GM23338 (cell line): ENCODE data around the gene XPC. TPM values are rescaled to one million over a fixed set of nuclear protein-coding genes. Genes with fewer than 3 reads are reported as not detected.
A peak's percentile ranks its signal among the peaks of the same experiment; 100 is the strongest.

Experiments used
- ATAC-seq: fragments of 200-7000 bp; cut with Tn5 transposase; 3 replicates; pipeline ENCODE4 v1.9.1; 2020
- DNase-seq: peaks from one replicate; pipeline ENCODE4 v3.0.0-alpha.2; 2015; ENCODE audit warnings: low spot score
- H2AFZ ChIP-seq: fragments of 200-600 bp; sonication (generic); 2 replicates; pipeline ENCODE4 v1.8.0; 2016; ENCODE audit warnings: antibody characterized with exemption, mild to moderate bottlenecking, moderate library complexity
- H3F3A ChIP-seq: fragments of 200-600 bp; sonication (generic); replicated peaks from 2 replicates; pipeline ENCODE4 v1.8.0; 2017; ENCODE audit warnings: antibody characterized with exemption, mixed run types, low read depth
- H3K27ac ChIP-seq: fragments of 200-600 bp; sonication (generic); 2 replicates; pipeline ENCODE4 v1.6.1; 2016; ENCODE audit warnings: low read depth
- H3K27me3 ChIP-seq: fragments of 200-600 bp; sonication (generic); 2 replicates; pipeline ENCODE4 v1.8.0; 2016; ENCODE audit warnings: mild to moderate bottlenecking, mixed run types, moderate library complexity; ENCODE audit not compliant: insufficient read depth
- H3K36me3 ChIP-seq: fragments of 200-600 bp; sonication (generic); 2 replicates; pipeline ENCODE4 v1.8.0; 2016; ENCODE audit warnings: mild to moderate bottlenecking; ENCODE audit not compliant: insufficient read depth
- H3K4me1 ChIP-seq: fragments of 200-600 bp; sonication (generic); 2 replicates; pipeline ENCODE4 v1.8.0; 2016; ENCODE audit warnings: mild to moderate bottlenecking, moderate library complexity; ENCODE audit not compliant: insufficient read depth
- H3K4me2 ChIP-seq: fragments of 200-600 bp; sonication (generic); 2 replicates; pipeline ENCODE4 v1.7.1; 2017; ENCODE audit warnings: mixed run types
- H3K4me3 ChIP-seq: fragments of 200-600 bp; sonication (generic); 2 replicates; pipeline ENCODE4 v1.6.1; 2016; ENCODE audit warnings: mixed run types
- H3K79me2 ChIP-seq: fragments of 200-600 bp; sonication (generic); replicated peaks from 2 replicates; pipeline ENCODE4 v1.8.0; 2017; ENCODE audit warnings: mild to moderate bottlenecking; ENCODE audit not compliant: insufficient read depth
- H3K9me2 ChIP-seq: fragments of 200-600 bp; sonication (generic); 2 replicates; pipeline ENCODE4 v1.8.0; 2017; ENCODE audit not compliant: insufficient read depth
- H4K20me1 ChIP-seq: fragments of 200-600 bp; sonication (generic); replicated peaks from 2 replicates; pipeline ENCODE4 v1.8.0; 2017; ENCODE audit warnings: mild to moderate bottlenecking; ENCODE audit not compliant: insufficient read depth
- H3K27ac Mint-ChIP-seq: 2 replicates; pipeline ENCODE4 v1.8.0; 2020; ENCODE audit warnings: inconsistent platforms, mild to moderate bottlenecking, moderate library complexity, mixed read lengths
- H3K27me3 Mint-ChIP-seq: 3 replicates; pipeline ENCODE4 v1.8.0; 2022; ENCODE audit warnings: low read depth, mild to moderate bottlenecking, moderate library complexity, mixed read lengths, inconsistent platforms; ENCODE audit not compliant: insufficient read depth, poor library complexity
- H3K36me3 Mint-ChIP-seq: 3 replicates; pipeline ENCODE4 v1.8.0; 2021; ENCODE audit warnings: low read depth, mild to moderate bottlenecking, inconsistent platforms, moderate library complexity, mixed read lengths
- H3K4me1 Mint-ChIP-seq: 3 replicates; pipeline ENCODE4 v1.8.0; 2020; ENCODE audit warnings: mild to moderate bottlenecking, inconsistent platforms, mixed read lengths
- H3K4me3 Mint-ChIP-seq: 3 replicates; pipeline ENCODE4 v1.8.0; 2021; ENCODE audit warnings: moderate library complexity, mild to moderate bottlenecking, inconsistent platforms, mixed read lengths
- H3K9me3 Mint-ChIP-seq: 3 replicates; pipeline ENCODE4 v1.8.0; 2020; ENCODE audit warnings: moderate library complexity, mild to moderate bottlenecking, inconsistent platforms, mixed read lengths
- CREB1 ChIP-seq: fragments of 250-450 bp; sonication (Bioruptor Pico); IDR thresholded peaks from 2 replicates; pipeline ENCODE4 v1.5.0; 2020; ENCODE audit warnings: low read depth, mild to moderate bottlenecking, moderate library complexity
- EZH2phosphoT487 ChIP-seq: fragments of 200-600 bp; sonication (generic); IDR thresholded peaks from one replicate; pipeline ENCODE4 v1.8.1; 2018; ENCODE audit warnings: antibody characterized with exemption; ENCODE audit not compliant: unreplicated experiment
- JUNB ChIP-seq: IDR thresholded peaks from one replicate; pipeline ENCODE4 v1.6.1; 2016; ENCODE audit warnings: antibody characterized with exemption; ENCODE audit not compliant: unreplicated experiment
- NANOG ChIP-seq: IDR thresholded peaks from 2 replicates; pipeline ENCODE4 v1.6.1; 2016; ENCODE audit warnings: antibody characterized with exemption, borderline replicate concordance
- POLR2AphosphoS5 ChIP-seq: IDR thresholded peaks from 2 replicates; pipeline ENCODE4 v1.6.1; 2016; ENCODE audit warnings: antibody characterized with exemption, low read depth
- STAT1 ChIP-seq: IDR thresholded peaks from one replicate; pipeline ENCODE4 v1.6.1; 2016; ENCODE audit warnings: antibody characterized with exemption; ENCODE audit not compliant: unreplicated experiment
- ZNF331 ChIP-seq: fragments of 250-450 bp; sonication (Bioruptor Pico); IDR thresholded peaks from 2 replicates; pipeline ENCODE4 v1.5.0; 2020; ENCODE audit warnings: low read depth, mild to moderate bottlenecking, moderate library complexity
- polyA plus RNA-seq: library from polyadenylated mRNA; unstranded; fragments of >200 nt; fragmentation: Nextera tagmentation; extraction: Ambion mirVana; gene quantifications from 2 replicates; pipeline ENCODE4 v1.2.1, GENCODE V29; 2016
- total RNA-seq: library from RNA; depleted of rRNA; stranded (reverse); fragments of >200 nt; shearing (Covaris generic); gene quantifications from 2 replicates; pipeline ENCODE4 v1.2.3, GENCODE V29; 2014
- TF ChIP-seq, protein P1 (sequence below): fragments of 250-450 bp; sonication (Bioruptor Pico); IDR thresholded peaks from 2 replicates; pipeline ENCODE4 v1.5.0; 2020; ENCODE audit warnings: mild to moderate bottlenecking, moderate library complexity
- TF ChIP-seq, protein P2 (sequence below), 2 experiments: fragments of 200-600 bp in 1 of 2; sonication (generic) in 1 of 2; conservative IDR thresholded peaks; 2 replicates each; pipeline versions ENCODE4 v1.5.1 to v1.6.1; 2016 to 2017; ENCODE audit warnings: antibody characterized with exemption in 2 of 2, low read depth in 2 of 2, mild to moderate bottlenecking in 2 of 2, moderate library complexity in 1 of 2

Gene XPC
- total and polyA plus RNA-seq, 2 experiments from 2014 or later = 34.9 to 41.5 TPM

DNA sequence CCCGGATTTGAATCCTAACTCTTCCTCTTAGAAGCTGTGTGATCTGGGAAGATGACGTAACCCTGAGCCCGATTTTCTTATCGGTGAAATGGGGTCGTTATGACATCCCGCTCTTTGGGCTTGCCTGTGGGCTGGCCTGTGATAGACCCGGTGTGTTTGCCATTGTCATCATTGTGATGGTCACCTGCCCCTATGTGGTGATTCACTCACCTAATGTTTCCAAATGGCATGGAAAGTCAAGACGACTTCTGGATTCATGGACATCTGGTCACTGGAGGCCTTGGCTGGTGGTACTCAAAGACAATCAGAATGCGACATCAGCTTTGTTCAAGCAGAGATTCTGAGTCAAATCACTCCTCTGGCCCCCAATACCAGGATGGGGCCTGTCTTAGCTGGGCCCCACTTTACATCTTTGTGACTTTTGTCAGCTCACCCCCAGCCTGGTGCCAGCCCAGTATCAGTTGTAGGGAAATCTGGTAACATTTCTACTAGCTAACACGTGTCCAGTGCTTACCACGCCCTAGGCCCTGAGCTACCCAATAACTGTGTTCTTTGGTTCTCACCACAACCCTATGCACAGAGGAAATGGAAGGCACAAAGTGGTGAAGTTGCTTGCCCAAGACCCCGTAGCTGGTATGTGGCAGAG lies 50.8 kb downstream of the XPC start:
- H3K27ac ChIP-seq = no peak overlapping the region
- no peak overlapping the region for H3K27ac Mint-ChIP-seq
- H3K4me2 ChIP-seq = no peak overlapping the region
- peaks cover 22% of the 10 kb centered on the region for H3K4me1 Mint-ChIP-seq
- H4K20me1 ChIP-seq = peaks cover 8% of the 10 kb centered on the region; the same call in 1 of the 2 replicates
- no peak overlapping the region for H2AFZ ChIP-seq
- peak overlapping the region; percentile 14; the same call in 1 of the 3 replicates for H3K4me3 Mint-ChIP-seq
- H3K4me1 ChIP-seq = peaks cover 19% of the 10 kb centered on the region
- no peak overlapping the region for H3K4me3 ChIP-seq
- H3K79me2 ChIP-seq = peaks cover 45% of the 10 kb centered on the region
- no peaks in the 10 kb centered on the region for H3K9me2 ChIP-seq
- DNase-seq = no peak
- peaks cover 18% of the 10 kb centered on the region for H3K27me3 Mint-ChIP-seq
- no peaks in the 10 kb centered on the region for H3K27me3 ChIP-seq
- H3K9me3 Mint-ChIP-seq = no peaks in the 10 kb centered on the region
- no peaks in the 10 kb centered on the region for H3F3A ChIP-seq
- H3K36me3 Mint-ChIP-seq = peaks cover 48% of the 10 kb centered on the region
- peaks cover 4% of the 10 kb centered on the region; the same call in 1 of the 2 replicates for H3K36me3 ChIP-seq
- TF ChIP-seq STAT1 (no peak), CREB1 (CRISPR knock-in tag) (no peak)
- no peak for ATAC-seq

DNA sequence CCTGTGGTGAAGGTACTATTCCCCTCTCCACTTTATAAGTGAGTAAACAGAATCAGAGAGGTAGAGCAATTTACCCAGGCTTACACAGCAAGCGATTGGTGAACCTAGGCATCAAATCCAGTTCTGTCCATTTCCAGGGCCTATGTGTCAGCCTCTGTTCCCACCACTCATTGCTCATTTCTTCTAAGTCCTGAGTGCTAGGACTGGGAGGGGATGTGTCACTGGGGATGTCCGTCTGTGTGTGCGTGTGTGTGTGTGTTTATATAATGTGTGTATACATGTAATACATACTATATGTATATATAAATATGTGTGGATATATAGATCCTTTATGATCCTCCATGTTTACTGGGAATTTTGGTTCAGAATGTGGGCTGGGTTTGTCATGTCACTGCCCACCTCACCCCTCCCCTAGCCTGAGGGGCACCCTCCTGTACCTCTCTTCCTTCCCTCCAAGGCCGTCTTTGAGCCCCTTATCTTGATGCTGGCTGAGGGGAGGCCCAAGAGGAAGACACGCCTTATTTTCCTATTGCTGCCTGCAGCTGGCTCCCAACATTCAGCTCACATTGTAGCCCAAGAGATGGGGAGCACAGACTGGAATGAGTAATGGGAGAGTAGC lies 51.4 kb downstream of the XPC start:
- Histone ChIP-seq H3K4me1 (peaks cover 19% of the 10 kb centered on the region), H3K4me3 (no peak overlapping the region), H3F3A (no peaks in the 10 kb centered on the region), H3K9me2 (no peaks in the 10 kb centered on the region), H3K27ac (no peak overlapping the region), H2AFZ (no peak overlapping the region), H3K27me3 (no peaks in the 10 kb centered on the region), H3K79me2 (peaks cover 51% of the 10 kb centered on the region), H4K20me1 (peaks cover 8% of the 10 kb centered on the region; the same call in 1 of the 2 replicates), H3K36me3 (peaks cover 4% of the 10 kb centered on the region; the same call in 1 of the 2 replicates), H3K4me2 (no peak overlapping the region)
- ATAC-seq (no peak), DNase-seq (no peak)
- peaks cover 27% of the 10 kb centered on the region for H3K4me1 Mint-ChIP-seq
- H3K27ac Mint-ChIP-seq = no peak overlapping the region
- peaks cover 16% of the 10 kb centered on the region for H3K27me3 Mint-ChIP-seq
- no peaks in the 10 kb centered on the region for H3K9me3 Mint-ChIP-seq
- peaks cover 46% of the 10 kb centered on the region for H3K36me3 Mint-ChIP-seq
- H3K4me3 Mint-ChIP-seq = peak overlapping the region; percentile 98; the same call in 1 of the 3 replicates
- TF ChIP-seq POLR2AphosphoS5 = no peak
- TF ChIP-seq, protein P1, sequence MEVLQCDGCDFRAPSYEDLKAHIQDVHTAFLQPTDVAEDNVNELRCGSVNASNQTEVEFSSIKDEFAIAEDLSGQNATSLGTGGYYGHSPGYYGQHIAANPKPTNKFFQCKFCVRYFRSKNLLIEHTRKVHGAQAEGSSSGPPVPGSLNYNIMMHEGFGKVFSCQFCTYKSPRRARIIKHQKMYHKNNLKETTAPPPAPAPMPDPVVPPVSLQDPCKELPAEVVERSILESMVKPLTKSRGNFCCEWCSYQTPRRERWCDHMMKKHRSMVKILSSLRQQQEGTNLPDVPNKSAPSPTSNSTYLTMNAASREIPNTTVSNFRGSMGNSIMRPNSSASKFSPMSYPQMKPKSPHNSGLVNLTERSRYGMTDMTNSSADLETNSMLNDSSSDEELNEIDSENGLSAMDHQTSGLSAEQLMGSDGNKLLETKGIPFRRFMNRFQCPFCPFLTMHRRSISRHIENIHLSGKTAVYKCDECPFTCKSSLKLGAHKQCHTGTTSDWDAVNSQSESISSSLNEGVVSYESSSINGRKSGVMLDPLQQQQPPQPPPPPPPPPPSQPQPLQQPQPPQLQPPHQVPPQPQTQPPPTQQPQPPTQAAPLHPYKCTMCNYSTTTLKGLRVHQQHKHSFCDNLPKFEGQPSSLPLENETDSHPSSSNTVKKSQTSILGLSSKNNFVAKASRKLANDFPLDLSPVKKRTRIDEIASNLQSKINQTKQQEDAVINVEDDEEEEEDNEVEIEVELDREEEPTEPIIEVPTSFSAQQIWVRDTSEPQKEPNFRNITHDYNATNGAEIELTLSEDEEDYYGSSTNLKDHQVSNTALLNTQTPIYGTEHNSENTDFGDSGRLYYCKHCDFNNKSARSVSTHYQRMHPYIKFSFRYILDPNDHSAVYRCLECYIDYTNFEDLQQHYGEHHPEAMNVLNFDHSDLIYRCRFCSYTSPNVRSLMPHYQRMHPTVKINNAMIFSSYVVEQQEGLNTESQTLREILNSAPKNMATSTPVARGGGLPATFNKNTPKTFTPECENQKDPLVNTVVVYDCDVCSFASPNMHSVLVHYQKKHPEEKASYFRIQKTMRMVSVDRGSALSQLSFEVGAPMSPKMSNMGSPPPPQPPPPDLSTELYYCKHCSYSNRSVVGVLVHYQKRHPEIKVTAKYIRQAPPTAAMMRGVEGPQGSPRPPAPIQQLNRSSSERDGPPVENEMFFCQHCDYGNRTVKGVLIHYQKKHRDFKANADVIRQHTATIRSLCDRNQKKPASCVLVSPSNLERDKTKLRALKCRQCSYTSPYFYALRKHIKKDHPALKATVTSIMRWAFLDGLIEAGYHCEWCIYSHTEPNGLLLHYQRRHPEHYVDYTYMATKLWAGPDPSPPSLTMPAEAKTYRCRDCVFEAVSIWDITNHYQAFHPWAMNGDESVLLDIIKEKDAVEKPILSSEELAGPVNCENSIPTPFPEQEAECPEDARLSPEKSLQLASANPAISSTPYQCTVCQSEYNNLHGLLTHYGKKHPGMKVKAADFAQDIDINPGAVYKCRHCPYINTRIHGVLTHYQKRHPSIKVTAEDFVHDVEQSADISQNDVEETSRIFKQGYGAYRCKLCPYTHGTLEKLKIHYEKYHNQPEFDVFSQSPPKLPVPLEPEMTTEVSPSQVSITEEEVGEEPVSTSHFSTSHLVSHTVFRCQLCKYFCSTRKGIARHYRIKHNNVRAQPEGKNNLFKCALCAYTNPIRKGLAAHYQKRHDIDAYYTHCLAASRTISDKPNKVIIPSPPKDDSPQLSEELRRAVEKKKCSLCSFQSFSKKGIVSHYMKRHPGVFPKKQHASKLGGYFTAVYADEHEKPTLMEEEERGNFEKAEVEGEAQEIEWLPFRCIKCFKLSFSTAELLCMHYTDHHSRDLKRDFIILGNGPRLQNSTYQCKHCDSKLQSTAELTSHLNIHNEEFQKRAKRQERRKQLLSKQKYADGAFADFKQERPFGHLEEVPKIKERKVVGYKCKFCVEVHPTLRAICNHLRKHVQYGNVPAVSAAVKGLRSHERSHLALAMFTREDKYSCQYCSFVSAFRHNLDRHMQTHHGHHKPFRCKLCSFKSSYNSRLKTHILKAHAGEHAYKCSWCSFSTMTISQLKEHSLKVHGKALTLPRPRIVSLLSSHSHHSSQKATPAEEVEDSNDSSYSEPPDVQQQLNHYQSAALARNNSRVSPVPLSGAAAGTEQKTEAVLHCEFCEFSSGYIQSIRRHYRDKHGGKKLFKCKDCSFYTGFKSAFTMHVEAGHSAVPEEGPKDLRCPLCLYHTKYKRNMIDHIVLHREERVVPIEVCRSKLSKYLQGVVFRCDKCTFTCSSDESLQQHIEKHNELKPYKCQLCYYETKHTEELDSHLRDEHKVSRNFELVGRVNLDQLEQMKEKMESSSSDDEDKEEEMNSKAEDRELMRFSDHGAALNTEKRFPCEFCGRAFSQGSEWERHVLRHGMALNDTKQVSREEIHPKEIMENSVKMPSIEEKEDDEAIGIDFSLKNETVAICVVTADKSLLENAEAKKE = no peak
- no peak for TF ChIP-seq STAT1
- no peak for TF ChIP-seq NANOG
- no peak for TF ChIP-seq JUNB
- TF ChIP-seq ZNF331 (CRISPR knock-in tag) = no peak
- TF ChIP-seq CREB1 (CRISPR knock-in tag) = no peak
- TF ChIP-seq, protein P2, sequence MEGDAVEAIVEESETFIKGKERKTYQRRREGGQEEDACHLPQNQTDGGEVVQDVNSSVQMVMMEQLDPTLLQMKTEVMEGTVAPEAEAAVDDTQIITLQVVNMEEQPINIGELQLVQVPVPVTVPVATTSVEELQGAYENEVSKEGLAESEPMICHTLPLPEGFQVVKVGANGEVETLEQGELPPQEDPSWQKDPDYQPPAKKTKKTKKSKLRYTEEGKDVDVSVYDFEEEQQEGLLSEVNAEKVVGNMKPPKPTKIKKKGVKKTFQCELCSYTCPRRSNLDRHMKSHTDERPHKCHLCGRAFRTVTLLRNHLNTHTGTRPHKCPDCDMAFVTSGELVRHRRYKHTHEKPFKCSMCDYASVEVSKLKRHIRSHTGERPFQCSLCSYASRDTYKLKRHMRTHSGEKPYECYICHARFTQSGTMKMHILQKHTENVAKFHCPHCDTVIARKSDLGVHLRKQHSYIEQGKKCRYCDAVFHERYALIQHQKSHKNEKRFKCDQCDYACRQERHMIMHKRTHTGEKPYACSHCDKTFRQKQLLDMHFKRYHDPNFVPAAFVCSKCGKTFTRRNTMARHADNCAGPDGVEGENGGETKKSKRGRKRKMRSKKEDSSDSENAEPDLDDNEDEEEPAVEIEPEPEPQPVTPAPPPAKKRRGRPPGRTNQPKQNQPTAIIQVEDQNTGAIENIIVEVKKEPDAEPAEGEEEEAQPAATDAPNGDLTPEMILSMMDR (conservative IDR thresholded peaks at IDR 0.05; ENCODE audit: low read depth in 2 of 2) = no peak
- TF ChIP-seq EZH2phosphoT487 = no peak
